ENCODE measurements around the gene STX8.

Gene STX8

GRCh38 chr17:9284884-9285283 lies 290.7 kb downstream of the STX8 start:
- no peaks in the 10 kb centered on the region for H3K9me3 ChIP-seq (ENCODE audit: insufficient read depth, low read length, severe bottlenecking)
- H2AFZ ChIP-seq (ENCODE audit: low read depth, low read length) = no peak overlapping the region
- no peaks in the 10 kb centered on the region for H3K4me1 ChIP-seq (ENCODE audit: insufficient read depth, low read length)
- no peak for TF ChIP-seq CTCF (IDR thresholded peaks at IDR 0.05; ENCODE audit: borderline replicate concordance, extremely low read depth, low read length, poor library complexity, severe bottlenecking)
- TF ChIP-seq EZH2 (IDR thresholded peaks at IDR 0.05; ENCODE audit: borderline replicate concordance, low read depth, low read length, severe bottlenecking) = no peak
- H3K9ac ChIP-seq (ENCODE audit: low read depth, low read length) = no peak overlapping the region
- DNase-seq = no peak
- H3K4me3 ChIP-seq (ENCODE audit: low read depth in 1 of 2, low read length in 2 of 2) = no peak overlapping the region
- ATAC-seq (ENCODE audit: insufficient read depth, low read depth) = no peak
- H3K4me2 ChIP-seq (ENCODE audit: insufficient read depth, low read length) = no peak overlapping the region
- no peaks in the 10 kb centered on the region for H3K27me3 ChIP-seq (ENCODE audit: insufficient read depth, low read length, poor library complexity)
- H3K79me2 ChIP-seq (ENCODE audit: insufficient read depth, low read length) = no peaks in the 10 kb centered on the region
- no peak overlapping the region for H3K27ac ChIP-seq (ENCODE audit: low read length)
- no peaks in the 10 kb centered on the region for H4K20me1 ChIP-seq (ENCODE audit: insufficient read depth, low read length)
- H3K36me3 ChIP-seq (ENCODE audit: insufficient read depth, low read length) = no peaks in the 10 kb centered on the region

- no peak overlapping the region for H3K9ac ChIP-seq (ENCODE audit: low read depth, low read length)
- H3K4me1 ChIP-seq (ENCODE audit: insufficient read depth, low read length) = no peaks in the 10 kb centered on the region
- DNase-seq (no peak), ATAC-seq (ENCODE audit: insufficient read depth, low read depth) (no peak)
- H3K79me2 ChIP-seq (ENCODE audit: insufficient read depth, low read length) = no peaks in the 10 kb centered on the region
- H2AFZ ChIP-seq (ENCODE audit: low read depth, low read length) = no peak overlapping the region
- no peaks in the 10 kb centered on the region for H4K20me1 ChIP-seq (ENCODE audit: insufficient read depth, low read length)
- no peaks in the 10 kb centered on the region for H3K9me3 ChIP-seq (ENCODE audit: insufficient read depth, low read length, severe bottlenecking)
- H3K27ac ChIP-seq (ENCODE audit: low read length) = no peak overlapping the region
- no peak for TF ChIP-seq EZH2 (IDR thresholded peaks at IDR 0.05; ENCODE audit: borderline replicate concordance, low read depth, low read length, severe bottlenecking)
- TF ChIP-seq CTCF (IDR thresholded peaks at IDR 0.05; ENCODE audit: borderline replicate concordance, extremely low read depth, low read length, poor library complexity, severe bottlenecking) = no peak
- H3K27me3 ChIP-seq (ENCODE audit: insufficient read depth, low read length, poor library complexity) = no peaks in the 10 kb centered on the region
- H3K4me2 ChIP-seq (ENCODE audit: insufficient read depth, low read length) = no peak overlapping the region
- H3K4me3 ChIP-seq (ENCODE audit: low read depth in 1 of 2, low read length in 2 of 2) = no peak overlapping the region
- no peaks in the 10 kb centered on the region for H3K36me3 ChIP-seq (ENCODE audit: insufficient read depth, low read length)
Observed at GRCh38 chr17:9283909-9284308, 291.7 kb downstream of the STX8 start.

- Histone ChIP-seq H3K9ac (ENCODE audit: low read depth, low read length) (no peak overlapping the region), H3K4me1 (ENCODE audit: insufficient read depth, low read length) (no peaks in the 10 kb centered on the region), H2AFZ (ENCODE audit: low read depth, low read length) (no peak overlapping the region), H3K36me3 (ENCODE audit: insufficient read depth, low read length) (no peaks in the 10 kb centered on the region), H3K27me3 (ENCODE audit: insufficient read depth, low read length, poor library complexity) (no peaks in the 10 kb centered on the region), H3K27ac (ENCODE audit: low read length) (no peak overlapping the region), H3K9me3 (ENCODE audit: insufficient read depth, low read length, severe bottlenecking) (no peaks in the 10 kb centered on the region), H3K4me3 (ENCODE audit: low read depth in 1 of 2, low read length in 2 of 2) (no peak overlapping the region), H4K20me1 (ENCODE audit: insufficient read depth, low read length) (no peaks in the 10 kb centered on the region), H3K4me2 (ENCODE audit: insufficient read depth, low read length) (no peak overlapping the region), H3K79me2 (ENCODE audit: insufficient read depth, low read length) (no peaks in the 10 kb centered on the region)
- no peak for ATAC-seq (ENCODE audit: insufficient read depth, low read depth)
- no peak for DNase-seq
- TF ChIP-seq EZH2 (IDR thresholded peaks at IDR 0.05; ENCODE audit: borderline replicate concordance, low read depth, low read length, severe bottlenecking) (no peak), CTCF (IDR thresholded peaks at IDR 0.05; ENCODE audit: borderline replicate concordance, extremely low read depth, low read length, poor library complexity, severe bottlenecking) (no peak)
Observed at GRCh38 chr17:9279893-9280292, 295.7 kb downstream of the STX8 start.

GRCh38 chr17:9274973-9275372 lies 300.6 kb downstream of the STX8 start:
- Histone ChIP-seq H3K4me2 (ENCODE audit: insufficient read depth, low read length) (no peak overlapping the region), H3K79me2 (ENCODE audit: insufficient read depth, low read length) (no peaks in the 10 kb centered on the region), H2AFZ (ENCODE audit: low read depth, low read length) (no peak overlapping the region), H3K4me3 (ENCODE audit: low read depth in 1 of 2, low read length in 2 of 2) (no peak overlapping the region), H3K4me1 (ENCODE audit: insufficient read depth, low read length) (no peaks in the 10 kb centered on the region), H3K27me3 (ENCODE audit: insufficient read depth, low read length, poor library complexity) (no peaks in the 10 kb centered on the region), H3K9me3 (ENCODE audit: insufficient read depth, low read length, severe bottlenecking) (no peaks in the 10 kb centered on the region), H3K36me3 (ENCODE audit: insufficient read depth, low read length) (no peaks in the 10 kb centered on the region), H3K9ac (ENCODE audit: low read depth, low read length) (no peak overlapping the region), H3K27ac (ENCODE audit: low read length) (no peak overlapping the region), H4K20me1 (ENCODE audit: insufficient read depth, low read length) (no peaks in the 10 kb centered on the region)
- DNase-seq (no peak), ATAC-seq (ENCODE audit: insufficient read depth, low read depth) (no peak)
- TF ChIP-seq CTCF (IDR thresholded peaks at IDR 0.05; ENCODE audit: borderline replicate concordance, extremely low read depth, low read length, poor library complexity, severe bottlenecking) (no peak), EZH2 (IDR thresholded peaks at IDR 0.05; ENCODE audit: borderline replicate concordance, low read depth, low read length, severe bottlenecking) (no peak)

All from DND-41 (cell line).